Uterus (tissue), 4 donors: ENCODE data around the gene IL1A. TPM values are rescaled to one million over a fixed set of nuclear protein-coding genes. Genes with fewer than 3 reads are reported as not detected.

Experiments used
- DNase-seq, 2 donors: peaks; one replicate each; pipeline ENCODE4 v3.0.0-alpha.2; 2019 to 2020
- H3K27ac ChIP-seq, 2 donors: fragments of 200-600 bp; sonication (generic); 1 replicate in 1 of 2; 2 replicates in 1 of 2; pipeline ENCODE4 v1.5.1; 2016 to 2018
- H3K27me3 ChIP-seq, 2 donors: fragments of 200-600 bp; sonication (generic); one replicate each; pipeline ENCODE4 v1.5.1; 2018 to 2019; ENCODE audit warnings: control low read depth in 1 of 2
- H3K36me3 ChIP-seq, 2 donors: fragments of 200-600 bp; sonication (generic); one replicate each; pipeline ENCODE4 v1.5.1; 2019; ENCODE audit warnings: control low read depth in 1 of 2
- H3K4me1 ChIP-seq, 2 donors: fragments of 200-600 bp; sonication (generic); one replicate each; pipeline ENCODE4 v1.5.1; 2018 to 2019; ENCODE audit warnings: control low read depth in 1 of 2
- H3K4me3 ChIP-seq, 2 donors: fragments of 200-600 bp; sonication (generic); 1 replicate in 1 of 2; 2 replicates in 1 of 2; pipeline ENCODE4 v1.5.1; 2018 to 2019; ENCODE audit warnings: mild to moderate bottlenecking in 1 of 2
- H3K9me3 ChIP-seq, 2 donors: fragments of 200-600 bp; sonication (generic); one replicate each; pipeline ENCODE4 v1.5.1; 2019; ENCODE audit warnings: control low read depth in 1 of 2
- POLR2A ChIP-seq, 2 donors: fragments of 450-650 bp; IDR thresholded peaks; one replicate each; pipeline ENCODE4 v1.6.1; 2016; ENCODE audit warnings: antibody characterized with exemption in 2 of 2, mild to moderate bottlenecking in 1 of 2, moderate library complexity in 1 of 2
- intact Hi-C: fragments of 100-400 bp; cut with DNase I; formaldehyde crosslinking; loops from one replicate; pipeline ENCODE4 v1.15.1; 2023; ENCODE audit warnings: low total_unique reads
- total RNA-seq, 4 donors: library from RNA; depleted of rRNA in 3 of 4; stranded (reverse); fragments of >200 nt in 3 of 4; gene quantifications; one replicate each; pipeline versions ENCODE4 v1.1.0 to v1.2.4, GENCODE V29; 2014 to 2023
- TF ChIP-seq, protein P1 (sequence below), 4 experiments: fragments of 200-600 bp in 2 of 4; fragments of 450-650 bp in 2 of 4; sonication (generic) in 2 of 4; IDR thresholded peaks; one replicate each; pipeline ENCODE4 v1.5.1; 2016 to 2019; ENCODE audit warnings: antibody characterized with exemption in 4 of 4, mild to moderate bottlenecking in 2 of 4, moderate library complexity in 1 of 4
- donor health status: DM: yes; HTN: yes; CAD: no.

The IL1A gene
- total RNA-seq, 4 donors from 2014 or later: 0.41 TPM; not detected in 3

DNA sequence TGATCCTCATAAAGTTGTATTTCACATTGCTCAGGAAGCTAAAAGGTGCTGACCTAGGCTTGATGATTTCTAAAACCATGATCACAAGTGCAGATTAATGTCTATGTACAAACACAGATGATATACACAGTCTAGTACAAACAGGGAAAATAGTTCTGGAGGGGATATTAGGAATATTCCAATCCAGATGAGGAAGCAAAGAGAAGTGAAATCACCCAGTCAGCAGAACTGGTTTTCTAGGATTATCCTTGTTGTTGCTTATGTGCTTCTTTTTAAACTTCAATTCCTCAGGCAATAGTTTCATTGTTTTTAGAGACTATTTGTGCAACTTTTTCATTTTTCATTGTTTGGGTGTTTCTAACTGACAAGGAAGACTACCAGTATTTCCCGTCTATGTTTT is 4.7 kb downstream of the IL1A start:
- TF ChIP-seq POLR2A (IDR thresholded peaks at IDR 0.05): no peak
- TF ChIP-seq, protein P1, sequence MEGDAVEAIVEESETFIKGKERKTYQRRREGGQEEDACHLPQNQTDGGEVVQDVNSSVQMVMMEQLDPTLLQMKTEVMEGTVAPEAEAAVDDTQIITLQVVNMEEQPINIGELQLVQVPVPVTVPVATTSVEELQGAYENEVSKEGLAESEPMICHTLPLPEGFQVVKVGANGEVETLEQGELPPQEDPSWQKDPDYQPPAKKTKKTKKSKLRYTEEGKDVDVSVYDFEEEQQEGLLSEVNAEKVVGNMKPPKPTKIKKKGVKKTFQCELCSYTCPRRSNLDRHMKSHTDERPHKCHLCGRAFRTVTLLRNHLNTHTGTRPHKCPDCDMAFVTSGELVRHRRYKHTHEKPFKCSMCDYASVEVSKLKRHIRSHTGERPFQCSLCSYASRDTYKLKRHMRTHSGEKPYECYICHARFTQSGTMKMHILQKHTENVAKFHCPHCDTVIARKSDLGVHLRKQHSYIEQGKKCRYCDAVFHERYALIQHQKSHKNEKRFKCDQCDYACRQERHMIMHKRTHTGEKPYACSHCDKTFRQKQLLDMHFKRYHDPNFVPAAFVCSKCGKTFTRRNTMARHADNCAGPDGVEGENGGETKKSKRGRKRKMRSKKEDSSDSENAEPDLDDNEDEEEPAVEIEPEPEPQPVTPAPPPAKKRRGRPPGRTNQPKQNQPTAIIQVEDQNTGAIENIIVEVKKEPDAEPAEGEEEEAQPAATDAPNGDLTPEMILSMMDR (IDR thresholded peaks at IDR 0.05): no peak
- intact Hi-C loops: no loop called here
- no peaks in the 10 kb centered on the region for H3K9me3 ChIP-seq

DNA sequence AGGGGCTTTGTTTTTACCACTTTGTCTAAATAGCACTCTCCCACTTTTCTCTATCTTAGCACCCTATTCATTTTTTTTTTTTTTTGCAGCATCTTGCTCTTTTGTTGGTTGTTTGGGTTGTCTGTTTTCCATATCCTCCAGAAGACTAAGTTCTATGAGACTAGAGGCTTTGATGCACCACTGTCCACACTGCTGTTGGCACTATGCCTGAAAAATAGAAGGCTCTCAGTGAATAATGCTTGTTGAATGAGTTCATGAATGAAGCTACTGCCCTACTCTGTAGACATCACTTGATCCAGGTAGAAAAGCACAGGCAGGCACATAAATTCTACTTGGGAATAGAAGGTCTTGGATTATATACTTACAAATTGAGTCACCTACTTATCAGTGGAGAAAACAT is 7.3 kb downstream of the IL1A start:
- no peak for TF ChIP-seq POLR2A (IDR thresholded peaks at IDR 0.05)
- TF ChIP-seq, protein P1 (IDR thresholded peaks at IDR 0.05): no peak
- H3K4me3 ChIP-seq: no peak overlapping the region

More for the DNA sequence above, 4.7 kb downstream of the IL1A start:
- Histone ChIP-seq H3K27ac (no peak overlapping the region), H3K4me3 (no peak overlapping the region), H3K36me3 (no peaks in the 10 kb centered on the region), H3K27me3 (no peaks in the 10 kb centered on the region), H3K4me1 (no peaks in the 10 kb centered on the region)
- DNase-seq: no peak

DNA sequence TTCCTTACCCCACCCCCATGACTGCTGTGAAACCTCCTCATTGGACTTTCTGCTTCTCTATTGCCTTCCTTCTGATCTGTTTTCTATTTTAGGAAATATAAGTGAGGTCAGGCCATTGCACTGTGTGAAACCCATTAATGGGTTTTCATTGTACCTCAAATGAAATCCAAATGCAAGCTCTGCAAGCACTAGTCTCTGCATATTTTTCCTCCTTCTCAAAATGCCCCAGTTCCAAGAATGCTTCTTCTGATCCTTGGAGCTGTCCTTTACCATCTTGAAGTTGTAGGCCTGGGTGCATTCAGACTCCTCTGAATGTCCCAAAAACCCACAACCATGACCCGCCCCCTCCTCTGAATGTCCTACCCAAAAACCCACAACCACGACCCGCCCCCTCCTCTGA is 8.2 kb downstream of the IL1A start:
- DNase-seq: no peak
- Histone ChIP-seq H3K27me3 (no peaks in the 10 kb centered on the region), H3K36me3 (no peaks in the 10 kb centered on the region), H3K27ac (no peak overlapping the region), H3K4me1 (no peaks in the 10 kb centered on the region), H3K9me3 (no peaks in the 10 kb centered on the region), H3K4me3 (no peak overlapping the region)
- intact Hi-C loops: no loop called here
- TF ChIP-seq POLR2A (IDR thresholded peaks at IDR 0.05): no peak
- TF ChIP-seq, protein P1 (IDR thresholded peaks at IDR 0.05): no peak

More for the DNA sequence above, 7.3 kb downstream of the IL1A start:
- no peaks in the 10 kb centered on the region for H3K27me3 ChIP-seq
- no peak for DNase-seq
- no peaks in the 10 kb centered on the region for H3K4me1 ChIP-seq
- H3K27ac ChIP-seq: no peak overlapping the region
- H3K9me3 ChIP-seq: no peaks in the 10 kb centered on the region
- intact Hi-C loops: no loop called here
- H3K36me3 ChIP-seq: no peaks in the 10 kb centered on the region

GRCh38 chr2:112774536-112775285 is 9.6 kb downstream of the IL1A start:
- Histone ChIP-seq H3K36me3 (no peaks in the 10 kb centered on the region), H3K27ac (no peak overlapping the region), H3K4me3 (no peak overlapping the region), H3K4me1 (no peaks in the 10 kb centered on the region), H3K27me3 (no peaks in the 10 kb centered on the region), H3K9me3 (no peaks in the 10 kb centered on the region)
- DNase-seq: no peak
- TF ChIP-seq POLR2A (IDR thresholded peaks at IDR 0.05): no peak
- TF ChIP-seq, protein P1 (IDR thresholded peaks at IDR 0.05): no peak
- intact Hi-C loops: no loop called here

DNA sequence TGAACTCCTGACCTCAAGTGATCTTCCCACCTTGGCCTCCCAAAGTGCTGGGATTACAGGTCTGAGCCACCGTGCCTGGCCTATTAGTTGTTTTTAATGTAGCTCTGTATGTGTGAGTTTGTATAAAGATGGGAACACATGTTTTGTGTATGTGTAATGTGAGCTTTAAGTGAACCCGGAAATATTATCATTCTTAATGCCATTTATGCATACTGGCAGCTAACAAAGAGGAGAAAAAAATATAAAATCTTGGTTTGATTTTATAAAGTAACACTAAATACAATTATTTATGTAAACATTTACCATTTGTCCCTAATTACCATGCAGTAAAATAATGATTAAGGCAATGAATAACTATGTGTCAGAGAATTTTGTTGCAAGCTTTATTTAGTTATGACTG is 10.7 kb downstream of the IL1A start:
- Histone ChIP-seq H3K4me1 (no peaks in the 10 kb centered on the region), H3K9me3 (no peaks in the 10 kb centered on the region), H3K27me3 (no peaks in the 10 kb centered on the region), H3K4me3 (no peak overlapping the region), H3K27ac (no peak overlapping the region), H3K36me3 (no peaks in the 10 kb centered on the region)
- no peak for DNase-seq
- intact Hi-C loops: no loop called here
- TF ChIP-seq, protein P1 (IDR thresholded peaks at IDR 0.05): no peak
- no peak for TF ChIP-seq POLR2A (IDR thresholded peaks at IDR 0.05)
